Neuronal stem cell (in vitro differentiated cells): ENCODE results near the gene EVL.
A peak's percentile ranks its signal among the peaks of the same experiment; 100 is the strongest.
"Not testable (repeated sequence)": the region's sequence is repeated elsewhere in the genome, so short reads cannot be mapped to it uniquely, and the experiment has no call there.

Experiments
- DNase-seq: peaks from one replicate; pipeline ENCODE4 v3.0.0-alpha.2; 2013; ENCODE audit warnings: low spot score
- H2AFZ ChIP-seq: one replicate; pipeline ENCODE4 v1.6.1; 2013; ENCODE audit warnings: mild to moderate bottlenecking, low read length, inconsistent platforms
- H2AK5ac ChIP-seq: 2 replicates; pipeline ENCODE4 v1.6.1; 2013; ENCODE audit warnings: low read depth, mild to moderate bottlenecking, inconsistent platforms, low read length, moderate library complexity, mixed read lengths
- H2BK120ac ChIP-seq: 2 replicates; pipeline ENCODE4 v1.6.1; 2013; ENCODE audit warnings: low read depth, mild to moderate bottlenecking, inconsistent platforms, low read length, moderate library complexity, mixed read lengths
- H2BK12ac ChIP-seq: one replicate; pipeline ENCODE4 v1.6.1; 2013; ENCODE audit warnings: low read length, inconsistent platforms
- H2BK15ac ChIP-seq: 2 replicates; pipeline ENCODE4 v1.6.1; 2013; ENCODE audit warnings: mild to moderate bottlenecking, low read length, inconsistent platforms, mixed read lengths
- H2BK5ac ChIP-seq: one replicate; pipeline ENCODE4 v1.6.1; 2013; ENCODE audit warnings: inconsistent platforms, mild to moderate bottlenecking, low read length, moderate library complexity
- H3K14ac ChIP-seq: one replicate; pipeline ENCODE4 v1.6.1; 2013; ENCODE audit warnings: low read length, inconsistent platforms
- H3K18ac ChIP-seq: 2 replicates; pipeline ENCODE4 v1.6.1; 2013; ENCODE audit warnings: low read length, inconsistent platforms
- H3K23ac ChIP-seq: 2 replicates; pipeline ENCODE4 v1.6.1; 2013; ENCODE audit warnings: low read depth, mild to moderate bottlenecking, mixed read lengths, low read length, inconsistent platforms; ENCODE audit not compliant: poor library complexity
- H3K27ac ChIP-seq: replicated peaks from 3 replicates; pipeline ENCODE4 v1.5.1; 2013; ENCODE audit warnings: low read length, inconsistent platforms
- H3K27me3 ChIP-seq, 3 experiments: 2 replicates each; pipeline ENCODE4 v1.6.1; 2013; ENCODE audit warnings: low read length in 3 of 3, mild to moderate bottlenecking in 2 of 3, inconsistent platforms in 1 of 3, low read depth in 1 of 3, mixed read lengths in 1 of 3, moderate library complexity in 1 of 3; ENCODE audit not compliant: control insufficient read depth in 3 of 3, insufficient read depth in 3 of 3
- H3K36me3 ChIP-seq, 2 donors: replicated peaks in 1 of 2; 2 replicates each; pipeline ENCODE4 v1.6.1; 2013; ENCODE audit warnings: low read length in 2 of 2; ENCODE audit not compliant: control insufficient read depth in 2 of 2, insufficient read depth in 2 of 2
- H3K4ac ChIP-seq: 2 replicates; pipeline ENCODE4 v1.6.1; 2013; ENCODE audit warnings: inconsistent platforms, mild to moderate bottlenecking, low read length, moderate library complexity
- H3K4me1 ChIP-seq, 2 donors: 1 replicate in 1 of 2; 2 replicates in 1 of 2; pipeline ENCODE4 v1.6.1; 2013; ENCODE audit warnings: low read length in 2 of 2, low read depth in 1 of 2; ENCODE audit not compliant: control insufficient read depth in 2 of 2, insufficient read depth in 1 of 2
- H3K4me2 ChIP-seq: one replicate; pipeline ENCODE4 v1.6.1; 2013; ENCODE audit warnings: mild to moderate bottlenecking, low read length, inconsistent platforms; ENCODE audit not compliant: insufficient read depth, poor library complexity, severe bottlenecking
- H3K4me3 ChIP-seq, 2 donors: 2 replicates each; pipeline ENCODE4 v1.5.1; 2013; ENCODE audit warnings: low read length in 2 of 2, mild to moderate bottlenecking in 2 of 2, inconsistent platforms in 1 of 2, moderate library complexity in 1 of 2
- H3K79me1 ChIP-seq: one replicate; pipeline ENCODE4 v1.6.1; 2013; ENCODE audit warnings: low read depth, mild to moderate bottlenecking, inconsistent platforms, low read length, moderate library complexity
- H3K9ac ChIP-seq: one replicate; pipeline ENCODE4 v1.6.1; 2013; ENCODE audit warnings: mild to moderate bottlenecking, low read depth, low read length, inconsistent platforms; ENCODE audit not compliant: poor library complexity
- H3K9me3 ChIP-seq, 2 donors: replicated peaks in 1 of 2; 2 replicates each; pipeline versions ENCODE3 to v1.6.1; 2013; ENCODE audit warnings: low read length in 2 of 2, mild to moderate bottlenecking in 2 of 2, inconsistent platforms in 1 of 2, low read depth in 1 of 2, mixed read lengths in 1 of 2, moderate library complexity in 1 of 2; ENCODE audit not compliant: control insufficient read depth in 2 of 2, insufficient read depth in 1 of 2
- H4K8ac ChIP-seq: one replicate; pipeline ENCODE4 v1.6.1; 2013; ENCODE audit warnings: low read depth, mild to moderate bottlenecking, inconsistent platforms, low read length, moderate library complexity
- H4K91ac ChIP-seq: one replicate; pipeline ENCODE4 v1.6.1; 2013; ENCODE audit warnings: low read length, low read depth, mild to moderate bottlenecking, inconsistent platforms; ENCODE audit not compliant: poor library complexity
- WGBS, 2 donors: extraction: QIAGEN DNeasy Blood & Tissue Kit; methylation state at CpG; one replicate each; pipeline ENCODE4 v1.1.7; 2013; ENCODE audit warnings: missing lambda C conversion rate in 2 of 2, mixed read lengths in 1 of 2; ENCODE audit not compliant: insufficient read length in 2 of 2, insufficient replicate concordance in 1 of 2; ENCODE audit errors: extremely low coverage in 2 of 2; 5-methylcytosine and 5-hydroxymethylcytosine counted together

EVL gene

GRCh38 chr14:100176811-100177327, 111.6 kb downstream of the EVL start:
- no peak overlapping the region for H2AK5ac ChIP-seq
- peak overlapping the region; percentile 14 for H2BK12ac ChIP-seq
- no peaks in the 10 kb centered on the region for H3K36me3 ChIP-seq
- no peak overlapping the region for H3K9ac ChIP-seq
- no peak overlapping the region for H3K14ac ChIP-seq
- no peak overlapping the region for H3K4me3 ChIP-seq
- no peak overlapping the region for H3K18ac ChIP-seq
- peaks cover 0 to 1% of the 10 kb centered on the region in 2 donors for H3K9me3 ChIP-seq
- H3K4me1 ChIP-seq = no peaks in the 10 kb centered on the region
- no peak overlapping the region for H3K4ac ChIP-seq
- H2AFZ ChIP-seq = no peak overlapping the region
- no peak overlapping the region for H4K91ac ChIP-seq
- WGBS, 2 donors = no CpG with 5 or more reads among the region's 14 CpGs
- peaks cover 2% of the 10 kb centered on the region for H3K79me1 ChIP-seq
- no peak overlapping the region for H2BK120ac ChIP-seq
- H2BK5ac ChIP-seq = no peak overlapping the region
- peaks cover 0 to 6% (median 2%) of the 10 kb centered on the region in 3 experiments for H3K27me3 ChIP-seq
- no peak for DNase-seq
- H3K27ac ChIP-seq = no peak overlapping the region
- no peak overlapping the region for H3K23ac ChIP-seq
- no peak overlapping the region for H2BK15ac ChIP-seq
- no peak overlapping the region for H4K8ac ChIP-seq
- no peak overlapping the region for H3K4me2 ChIP-seq

- WGBS, 2 donors = no CpG with 5 or more reads among the region's 7 CpGs
- Histone ChIP-seq H3K36me3 (no peaks in the 10 kb centered on the region), H4K91ac (no peak overlapping the region), H2AFZ (no peak overlapping the region), H2AK5ac (peak overlapping the region; percentile 23), H2BK15ac (no peak overlapping the region), H3K14ac (no peak overlapping the region), H3K4me3 (no peak overlapping the region), H2BK5ac (no peak overlapping the region), H3K18ac (no peak overlapping the region), H3K4me2 (no peak overlapping the region), H3K79me1 (peaks cover 2% of the 10 kb centered on the region), H4K8ac (no peak overlapping the region), H3K9ac (no peak overlapping the region), H3K4ac (no peak overlapping the region), H3K27ac (no peak overlapping the region), H2BK12ac (no peak overlapping the region), H2BK120ac (no peak overlapping the region), H3K4me1 (no peaks in the 10 kb centered on the region), H3K23ac (no peak overlapping the region), H3K27me3 (peaks cover 0 to 2% (median 0%) of the 10 kb centered on the region in 3 experiments), H3K9me3 (peaks cover 0 to 1% of the 10 kb centered on the region in 2 donors)
- DNase-seq = no peak
Observed at GRCh38 chr14:100178691-100179090, 113.5 kb downstream of the EVL start.

DNA sequence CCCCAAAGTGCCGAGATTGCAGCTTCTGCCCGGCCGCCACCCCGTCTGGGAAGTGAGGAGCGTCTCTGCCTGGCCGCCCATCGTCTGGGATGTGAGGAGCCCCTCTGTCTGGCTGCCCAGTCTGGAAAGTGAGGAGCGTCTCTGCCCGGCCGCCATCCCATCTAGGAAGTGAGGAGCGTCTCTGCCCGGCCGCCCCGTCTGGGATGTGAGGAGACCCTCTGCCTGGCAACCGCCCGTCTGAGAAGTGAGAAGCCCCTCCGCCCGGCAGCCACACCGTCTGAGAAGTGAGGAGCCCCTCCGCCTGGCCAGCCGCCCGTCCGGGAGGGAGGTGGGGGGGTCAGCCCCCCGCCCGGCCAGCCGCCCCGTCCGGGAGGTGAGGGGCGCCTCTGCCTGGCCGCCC, 115.4 kb downstream of the EVL start:
- H3K9ac ChIP-seq, H3K27me3 ChIP-seq, H3K9me3 ChIP-seq, H2BK5ac ChIP-seq, H2BK12ac ChIP-seq, H3K4ac ChIP-seq, H3K23ac ChIP-seq, H2BK15ac ChIP-seq, DNase-seq, H3K18ac ChIP-seq, H4K8ac ChIP-seq, H3K36me3 ChIP-seq, H3K4me3 ChIP-seq, H3K4me1 ChIP-seq, H2AFZ ChIP-seq, H3K14ac ChIP-seq, H3K79me1 ChIP-seq, H3K27ac ChIP-seq, H4K91ac ChIP-seq, H3K4me2 ChIP-seq, H2BK120ac ChIP-seq, H2AK5ac ChIP-seq: not testable (repeated sequence)
- no CpG with 5 or more reads among the region's 30 CpGs for WGBS, 2 donors

- H3K23ac ChIP-seq, H4K91ac ChIP-seq, H3K79me1 ChIP-seq, H3K36me3 ChIP-seq, H3K27me3 ChIP-seq, DNase-seq, H3K9me3 ChIP-seq, H3K4ac ChIP-seq, H3K27ac ChIP-seq, H3K4me3 ChIP-seq, H3K4me1 ChIP-seq, H2BK15ac ChIP-seq, H2AK5ac ChIP-seq, H3K4me2 ChIP-seq, H2BK5ac ChIP-seq, H3K14ac ChIP-seq, H3K9ac ChIP-seq, H2BK12ac ChIP-seq, H4K8ac ChIP-seq, H2AFZ ChIP-seq, H2BK120ac ChIP-seq: not testable (repeated sequence)
- no CpG with 5 or more reads among the region's 4 CpGs for WGBS, 2 donors
- peak overlapping the region; percentile 2 for H3K18ac ChIP-seq
Observed at GRCh38 chr14:100181876-100182551, 116.8 kb downstream of the EVL start.
